Chondrocyte (in vitro differentiated cells): ENCODE results near the gene METTL23. TPM values are rescaled to one million over a fixed set of nuclear protein-coding genes. Genes with fewer than 3 reads are reported as not detected.
"Not testable (repeated sequence)": the region's sequence is repeated elsewhere in the genome, so short reads cannot be mapped to it uniquely, and the experiment has no call there.

ENCODE experiments used
- DNase-seq: peaks from one replicate; pipeline ENCODE4 v3.0.0; 2021; ENCODE audit warnings: mixed read lengths, low spot score
- H3K27ac Mint-ChIP-seq: one replicate; pipeline ENCODE4 v1.8.0; 2021; ENCODE audit warnings: mild to moderate bottlenecking, moderate library complexity, mixed read lengths; ENCODE audit not compliant: unreplicated experiment
- H3K27me3 Mint-ChIP-seq: 2 replicates; pipeline ENCODE4 v1.8.0; 2021; ENCODE audit warnings: low read depth, mixed read lengths
- H3K36me3 Mint-ChIP-seq: 2 replicates; pipeline ENCODE4 v1.8.0; 2021; ENCODE audit warnings: low read depth, mixed read lengths
- H3K4me1 Mint-ChIP-seq: 2 replicates; pipeline ENCODE4 v1.8.0; 2021; ENCODE audit warnings: low read depth, mild to moderate bottlenecking, mixed read lengths
- H3K4me3 Mint-ChIP-seq: one replicate; pipeline ENCODE4 v1.8.0; 2021; ENCODE audit warnings: mild to moderate bottlenecking, moderate library complexity, mixed read lengths; ENCODE audit not compliant: unreplicated experiment
- H3K9me3 Mint-ChIP-seq: 2 replicates; pipeline ENCODE4 v1.8.0; 2021; ENCODE audit warnings: low read depth, mixed read lengths
- CTCF ChIP-seq: fragments of 200-600 bp; sonication (generic); IDR thresholded peaks from 2 replicates; pipeline ENCODE4 v1.5.0; 2021; ENCODE audit warnings: antibody characterized with exemption, mild to moderate bottlenecking, moderate library complexity
- total RNA-seq: library from RNA; stranded (reverse); gene quantifications from 3 replicates; pipeline ENCODE4 v1.2.1, GENCODE V29; 2021

Gene METTL23
- total RNA-seq, 1 donor from 2014 or later, result 27.0 TPM

- Mint-ChIP-seq H3K27me3 (no peaks in the 10 kb centered on the region), H3K36me3 (peaks cover 44% of the 10 kb centered on the region), H3K4me1 (peaks cover 32% of the 10 kb centered on the region), H3K9me3 (no peaks in the 10 kb centered on the region), H3K27ac (no peak overlapping the region), H3K4me3 (no peak overlapping the region)
- no peak for TF ChIP-seq CTCF
- no peak for DNase-seq
These were observed 4.4 kb upstream of the METTL23 start for GRCh38 chr17:76722279-76722678.

- Mint-ChIP-seq H3K36me3 (peaks cover 41% of the 10 kb centered on the region), H3K4me1 (peaks cover 36% of the 10 kb centered on the region)
- H3K27me3 Mint-ChIP-seq, H3K27ac Mint-ChIP-seq, DNase-seq, H3K4me3 Mint-ChIP-seq, H3K9me3 Mint-ChIP-seq: not testable (repeated sequence)
These were observed 3.7 kb upstream of the METTL23 start for GRCh38 chr17:76722977-76723376.

GRCh38 chr17:76723812-76724211, 2.8 kb upstream of the METTL23 start:
- Mint-ChIP-seq H3K27me3 (no peaks in the 10 kb centered on the region), H3K4me3 (peak overlapping the region; percentile 6), H3K4me1 (peaks cover 44% of the 10 kb centered on the region), H3K36me3 (peaks cover 34% of the 10 kb centered on the region), H3K9me3 (no peaks in the 10 kb centered on the region), H3K27ac (no peak overlapping the region)
- TF ChIP-seq CTCF, result no peak
- DNase-seq, result no peak

GRCh38 chr17:76725580-76726230, 934 bp upstream of the METTL23 start:
- Mint-ChIP-seq H3K27me3 (no peaks in the 10 kb centered on the region), H3K27ac (peak overlapping the region; percentile 99), H3K4me1 (peaks cover 52% of the 10 kb centered on the region), H3K9me3 (no peaks in the 10 kb centered on the region), H3K4me3 (peak overlapping the region; percentile 91), H3K36me3 (peaks cover 20% of the 10 kb centered on the region)
- no peak for DNase-seq
- TF ChIP-seq CTCF, result no peak

- H3K9me3 Mint-ChIP-seq, result no peaks in the 10 kb centered on the region
- peaks cover 16% of the 10 kb centered on the region for H3K36me3 Mint-ChIP-seq
- H3K4me3 Mint-ChIP-seq, result peak within 1 kb of the TSS; percentile 91
- H3K27me3 Mint-ChIP-seq, result no peaks in the 10 kb centered on the region
- peak; percentile 97 for DNase-seq
- no peak for TF ChIP-seq CTCF
- peak within 1 kb of the TSS; percentile 99 for H3K27ac Mint-ChIP-seq
- H3K4me1 Mint-ChIP-seq, result peaks cover 51% of the 10 kb centered on the region
These were observed 336 bp upstream of the METTL23 start, which contains the start of gene JMJD6 for GRCh38 chr17:76726231-76726775. TSS of gene JMJD6 (minus strand) at chr17:76726606. CDS start at chr17:76726475, 131 bp downstream.
